C4-2B (cell line): Measurements from ENCODE around the gene COPB2.

Experiments
- CTCF ChIP-seq: fragments of 450-650 bp; conservative IDR thresholded peaks from 2 replicates; pipeline ENCODE4 v1.5.1; 2017; ENCODE audit warnings: mild to moderate bottlenecking
- ZFX ChIP-seq: fragments of 450-650 bp; IDR thresholded peaks from 2 replicates; pipeline ENCODE4 v1.6.1; 2017

GRCh38 chr3:139421460-139421859, 32.0 kb upstream of the COPB2 start:
- TF ChIP-seq CTCF (no peak), ZFX (no peak)
